22Rv1 (cell line): Measurements from ENCODE around the gene DCDC1.

ENCODE experiments used
- ZFX ChIP-seq: fragments of 450-650 bp; IDR thresholded peaks from 2 replicates; pipeline ENCODE4 v1.6.1; 2017; ENCODE audit warnings: antibody characterized with exemption, borderline replicate concordance
- TF ChIP-seq, protein P1 (sequence below): fragments of 450-650 bp; IDR thresholded peaks from 2 replicates; pipeline ENCODE4 v1.5.1; 2017; ENCODE audit warnings: mild to moderate bottlenecking

DNA sequence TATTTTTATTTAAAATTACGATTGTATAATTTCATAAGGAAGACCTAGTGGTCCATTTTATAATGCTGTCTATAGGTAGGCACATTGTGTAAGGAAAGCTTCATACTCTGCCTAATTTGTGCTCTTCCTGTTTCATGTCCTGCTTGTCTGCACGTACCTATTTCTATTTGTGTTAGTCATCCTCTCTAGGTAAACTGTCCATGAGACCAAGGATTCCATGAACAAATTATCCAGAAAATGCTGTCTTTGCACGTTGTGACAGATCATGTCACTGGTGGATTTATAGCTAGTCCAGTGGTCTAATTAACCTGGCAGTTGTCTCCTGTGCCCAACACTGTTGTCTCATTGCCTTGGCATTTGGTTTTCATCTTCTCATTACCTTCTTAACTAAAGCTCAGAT lies 44.8 kb upstream of the DCDC1 start:
- TF ChIP-seq, protein P1, sequence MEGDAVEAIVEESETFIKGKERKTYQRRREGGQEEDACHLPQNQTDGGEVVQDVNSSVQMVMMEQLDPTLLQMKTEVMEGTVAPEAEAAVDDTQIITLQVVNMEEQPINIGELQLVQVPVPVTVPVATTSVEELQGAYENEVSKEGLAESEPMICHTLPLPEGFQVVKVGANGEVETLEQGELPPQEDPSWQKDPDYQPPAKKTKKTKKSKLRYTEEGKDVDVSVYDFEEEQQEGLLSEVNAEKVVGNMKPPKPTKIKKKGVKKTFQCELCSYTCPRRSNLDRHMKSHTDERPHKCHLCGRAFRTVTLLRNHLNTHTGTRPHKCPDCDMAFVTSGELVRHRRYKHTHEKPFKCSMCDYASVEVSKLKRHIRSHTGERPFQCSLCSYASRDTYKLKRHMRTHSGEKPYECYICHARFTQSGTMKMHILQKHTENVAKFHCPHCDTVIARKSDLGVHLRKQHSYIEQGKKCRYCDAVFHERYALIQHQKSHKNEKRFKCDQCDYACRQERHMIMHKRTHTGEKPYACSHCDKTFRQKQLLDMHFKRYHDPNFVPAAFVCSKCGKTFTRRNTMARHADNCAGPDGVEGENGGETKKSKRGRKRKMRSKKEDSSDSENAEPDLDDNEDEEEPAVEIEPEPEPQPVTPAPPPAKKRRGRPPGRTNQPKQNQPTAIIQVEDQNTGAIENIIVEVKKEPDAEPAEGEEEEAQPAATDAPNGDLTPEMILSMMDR, result no peak
- TF ChIP-seq ZFX, result no peak
